ENCODE results near the gene GNG7. TPM values are rescaled to one million over a fixed set of nuclear protein-coding genes. Genes with fewer than 3 reads are reported as not detected.
A peak's percentile ranks its signal among the peaks of the same experiment; 100 is the strongest.
"Not testable (repeated sequence)": the region's sequence is repeated elsewhere in the genome, so short reads cannot be mapped to it uniquely, and the experiment has no call there.

The GNG7 gene
- polyA plus RNA-seq, 1 donor, result 2.4 TPM

- DNase-seq (ENCODE audit: low read depth), result no peak
Observed at GRCh38 chr19:2484178-2484937, 218.1 kb downstream of the GNG7 start.

GRCh38 chr19:2483484-2484151 is 218.9 kb downstream of the GNG7 start:
- no peak for DNase-seq (ENCODE audit: low read depth)

DNA sequence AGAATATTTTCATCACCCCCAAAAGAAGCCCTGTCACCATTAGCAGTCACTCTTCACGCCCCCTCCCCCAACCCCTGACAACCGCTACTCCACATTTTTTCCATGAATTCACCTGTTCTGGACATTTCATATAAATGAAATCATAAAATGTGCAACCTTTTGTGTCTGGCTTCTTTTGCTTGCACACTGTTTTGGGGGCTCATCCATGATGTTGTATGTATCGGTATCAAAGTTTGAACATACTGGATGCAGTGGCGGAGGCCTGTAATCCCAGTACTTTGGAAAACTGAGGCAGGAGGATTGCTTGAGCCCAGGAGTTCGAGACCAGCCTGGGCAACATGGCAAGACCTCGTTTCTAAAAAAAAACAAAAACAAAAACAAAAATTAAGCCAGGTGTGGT is 219.4 kb downstream of the GNG7 start:
- no peak for DNase-seq (ENCODE audit: low read depth)

DNA sequence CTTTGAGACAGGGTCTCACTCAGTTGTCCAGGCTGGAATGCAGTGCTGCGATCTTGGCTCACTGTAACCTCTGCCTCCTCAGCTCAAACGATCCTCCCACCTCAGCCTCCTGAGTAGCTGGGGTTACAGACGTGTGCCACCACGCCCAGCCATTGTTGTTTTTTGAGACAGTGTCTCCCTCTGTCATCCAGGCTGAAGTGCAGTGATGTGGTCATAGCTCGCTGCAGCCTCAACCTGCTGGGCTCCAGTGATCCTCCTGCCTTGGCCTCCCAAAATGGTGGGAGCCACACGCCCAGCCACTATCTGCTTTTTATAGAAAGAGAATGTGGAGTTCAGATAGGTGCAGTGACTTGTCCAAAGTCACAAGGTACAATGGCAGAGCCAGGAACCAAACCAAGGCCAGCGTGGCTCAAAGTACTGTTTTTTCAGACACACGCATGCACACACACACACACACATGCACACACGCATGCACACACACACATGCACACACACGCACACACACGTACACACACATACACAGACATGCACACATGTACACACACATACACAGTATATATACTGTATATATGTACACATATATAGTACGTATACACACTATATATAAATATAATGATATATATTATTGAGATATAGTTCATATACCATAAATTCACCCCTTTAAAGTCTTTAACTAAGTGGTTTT is 220.0 kb downstream of the GNG7 start:
- no peak for DNase-seq (ENCODE audit: low read depth)

DNA sequence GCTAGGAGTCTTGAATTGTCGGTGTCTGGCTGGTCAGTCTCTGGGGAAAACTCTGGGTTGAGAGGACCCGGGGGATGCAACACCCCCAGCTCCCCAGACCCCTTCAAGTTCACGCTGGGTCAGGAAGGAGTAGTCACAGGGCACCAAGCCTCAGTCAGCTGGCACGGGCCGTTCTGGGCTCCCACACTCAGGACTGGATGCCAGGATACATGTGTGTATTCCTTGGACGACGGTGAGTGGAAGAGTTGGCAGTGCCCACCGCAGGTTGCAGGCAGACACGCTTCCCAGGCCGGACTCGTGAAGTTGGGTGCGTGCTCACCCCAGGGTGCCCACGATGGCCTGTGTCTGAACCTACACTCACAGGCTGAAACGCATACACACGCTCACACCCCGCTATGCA is 221.0 kb downstream of the GNG7 start:
- DNase-seq (ENCODE audit: low read depth), result no peak

DNA sequence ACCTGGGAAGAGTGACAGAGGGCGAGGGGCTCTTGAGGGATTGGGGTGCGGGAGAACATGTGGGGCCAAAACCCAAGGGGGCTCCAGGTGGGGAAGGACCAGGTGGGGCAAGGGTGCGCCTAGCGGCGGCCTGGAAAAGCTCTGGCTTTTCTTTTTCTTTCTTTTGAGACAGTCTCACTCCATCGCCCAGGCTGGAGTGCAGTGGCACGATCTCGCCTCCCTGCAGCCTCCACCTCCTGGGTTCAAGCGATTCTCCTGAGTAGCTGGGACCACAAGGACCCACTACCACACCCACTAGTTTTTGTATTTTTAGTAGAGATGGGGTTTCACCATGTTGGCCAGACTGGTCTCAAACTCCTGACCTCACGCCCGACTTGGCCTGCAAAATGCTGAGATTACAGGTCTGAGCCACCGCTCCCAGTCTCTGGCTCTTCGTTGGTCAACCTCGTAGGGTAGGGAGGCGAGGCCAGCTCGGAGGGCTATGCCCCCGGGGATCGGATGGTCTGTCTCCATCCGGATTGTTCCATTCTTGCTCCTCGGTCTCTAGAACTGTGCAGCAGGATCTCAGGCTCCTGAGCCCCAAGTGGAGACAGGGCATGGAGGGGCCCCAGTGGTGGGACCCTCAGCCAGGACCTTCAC is 222.8 kb downstream of the GNG7 start:
- DNase-seq (ENCODE audit: low read depth), result no peak

GRCh38 chr19:2478756-2479555 is 223.5 kb downstream of the GNG7 start:
- DNase-seq (ENCODE audit: low read depth), result no peak

DNA sequence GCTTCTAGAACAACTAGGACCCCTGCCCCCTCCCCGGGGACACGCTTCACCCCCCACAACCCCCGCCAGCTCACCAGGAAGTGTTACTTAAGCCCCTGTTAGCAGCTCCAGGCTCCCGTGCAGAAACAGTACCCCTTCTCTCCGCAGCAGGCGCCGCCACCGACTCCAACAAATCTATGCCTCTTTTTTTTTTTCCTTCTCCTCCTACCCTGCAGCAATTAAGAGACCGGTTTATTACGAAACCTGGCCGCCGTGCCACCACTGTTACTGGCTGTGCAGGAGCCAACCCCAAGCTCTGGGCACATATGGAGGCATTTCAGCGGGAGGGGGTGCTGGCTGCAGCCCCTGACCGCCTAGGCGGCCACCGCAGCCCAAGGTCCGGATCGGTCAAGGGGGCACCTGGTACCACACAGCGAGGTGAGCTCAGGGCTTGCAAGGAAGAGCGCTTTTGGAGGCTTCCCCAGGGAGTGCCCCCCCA is 224.2 kb downstream of the GNG7 start:
- no peak for DNase-seq (ENCODE audit: low read depth)

DNA sequence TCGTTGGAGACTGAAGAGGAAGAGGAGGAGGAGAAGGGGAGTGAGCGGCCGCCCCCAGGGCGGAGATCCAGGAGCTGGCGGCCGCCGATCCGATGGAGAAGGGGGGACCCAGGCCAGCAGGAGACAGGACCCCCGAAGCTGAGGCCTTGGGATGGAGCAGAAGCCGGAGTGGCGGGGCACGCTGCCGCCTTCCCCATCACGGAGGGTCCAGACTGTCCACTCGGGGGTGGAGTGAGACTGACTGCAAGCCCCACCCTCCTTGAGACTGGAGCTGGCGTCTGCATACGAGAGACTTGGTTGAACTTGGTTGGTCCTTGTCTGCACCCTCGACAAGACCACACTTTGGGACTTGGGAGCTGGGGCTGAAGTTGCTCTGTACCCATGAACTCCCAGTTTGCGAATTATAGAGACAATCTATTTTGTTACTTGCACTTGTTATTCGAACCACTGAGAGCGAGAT is 224.7 kb downstream of the GNG7 start:
- no peak for DNase-seq (ENCODE audit: low read depth)

DNA sequence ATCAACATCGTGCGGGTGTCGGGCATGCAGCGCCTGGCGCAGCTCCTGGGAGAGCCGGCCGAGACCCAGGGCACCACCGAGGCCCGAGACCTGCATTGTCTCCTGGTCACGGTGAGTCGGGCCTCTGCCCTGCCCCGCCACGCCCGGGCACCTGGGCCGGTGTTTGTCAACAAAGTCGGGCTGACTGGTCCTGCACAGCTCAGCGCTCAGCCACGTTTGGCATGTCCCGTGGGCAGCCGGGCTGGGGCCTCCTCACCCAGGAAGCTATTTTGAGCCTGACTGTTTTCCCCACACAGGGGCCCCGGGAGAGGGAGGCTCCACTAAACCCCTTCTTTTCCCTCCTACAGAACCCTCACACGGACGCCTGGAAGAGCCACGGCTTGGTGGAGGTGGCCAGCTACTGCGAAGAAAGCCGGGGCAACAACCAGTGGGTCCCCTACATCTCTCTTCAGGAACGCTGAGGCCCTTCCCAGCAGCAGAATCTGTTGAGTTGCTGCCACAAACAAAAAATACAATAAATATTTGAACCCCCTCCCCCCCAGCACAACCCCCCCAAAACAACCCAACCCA is 225.3 kb downstream of the GNG7 start:
- no peak for DNase-seq (ENCODE audit: low read depth)

- no peak for DNase-seq (ENCODE audit: low read depth)
Observed at GRCh38 chr19:2476451-2477140, 225.9 kb downstream of the GNG7 start.

DNA sequence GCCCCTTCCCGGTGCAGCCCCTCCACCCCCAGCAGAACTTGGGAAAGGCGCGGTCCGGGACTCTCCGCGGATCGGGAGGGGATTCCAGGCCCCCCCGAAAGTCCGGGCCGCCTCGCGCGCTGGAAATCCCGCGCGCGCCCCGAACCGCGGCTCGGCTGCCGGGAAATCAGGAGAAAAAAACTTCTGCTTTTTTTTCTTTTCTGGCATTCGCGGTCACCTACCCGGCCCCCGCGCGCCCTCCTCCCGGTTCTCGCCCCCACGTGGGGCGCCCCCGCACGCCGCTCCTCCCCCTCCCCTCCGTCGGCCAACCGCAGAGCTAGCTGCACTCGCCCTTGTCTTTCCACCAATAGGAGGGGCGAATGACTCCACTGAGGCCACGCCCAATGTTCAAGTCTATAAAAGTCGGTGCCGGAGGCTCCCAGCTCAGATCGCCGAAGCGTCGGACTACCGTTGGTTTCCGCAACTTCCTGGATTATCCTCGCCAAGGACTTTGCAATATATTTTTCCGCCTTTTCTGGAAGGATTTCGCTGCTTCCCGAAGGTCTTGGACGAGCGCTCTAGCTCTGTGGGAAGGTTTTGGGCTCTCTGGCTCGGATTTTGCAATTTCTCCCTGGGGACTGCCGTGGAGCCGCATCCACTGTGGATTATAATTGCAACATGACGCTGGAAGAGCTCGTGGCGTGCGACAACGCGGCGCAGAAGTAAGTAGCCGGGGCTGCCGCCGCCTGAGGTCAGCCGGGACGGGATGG is 226.6 kb downstream of the GNG7 start, which contains the start of gene GADD45B:
TSS of gene GADD45B (plus strand) at position 426 of the 749 bp plus-strand sequence. CDS start at position 658, 232 bp downstream.
- peak; percentile 96 for DNase-seq (ENCODE audit: low read depth)

DNA sequence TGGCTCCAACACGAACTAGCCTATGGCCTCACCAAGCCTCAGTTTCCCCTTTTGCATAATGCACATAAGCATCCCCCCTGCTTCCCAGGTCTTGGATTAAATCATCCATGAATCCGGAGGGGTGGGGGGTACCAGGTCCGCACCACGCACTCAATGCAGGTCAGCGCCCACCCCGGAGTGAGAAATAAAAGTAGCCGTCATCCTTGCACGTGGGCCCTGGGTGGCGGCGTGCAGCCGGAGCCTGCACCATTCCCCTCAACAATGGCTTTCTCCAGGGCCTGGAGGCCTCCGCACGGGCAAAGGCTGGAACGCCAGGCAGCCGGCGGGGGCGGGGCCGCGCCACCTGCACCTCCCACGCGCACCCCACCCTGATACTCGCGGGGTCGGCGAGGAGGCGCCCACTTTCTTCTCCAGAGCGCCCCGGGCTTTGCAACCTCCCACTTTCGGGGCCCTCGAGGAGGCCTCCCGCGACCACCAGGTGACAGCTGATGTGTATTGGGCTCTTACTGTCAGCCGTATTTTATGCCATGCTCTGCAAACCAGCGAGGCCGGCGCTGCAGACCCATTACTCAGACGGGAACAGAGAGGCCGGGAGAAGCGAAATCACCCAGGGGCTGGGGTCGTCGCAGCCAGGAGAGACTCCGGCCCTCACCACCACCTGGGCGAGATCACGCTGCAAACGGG is 227.3 kb downstream of the GNG7 start:
- DNase-seq (ENCODE audit: low read depth), result no peak

DNA sequence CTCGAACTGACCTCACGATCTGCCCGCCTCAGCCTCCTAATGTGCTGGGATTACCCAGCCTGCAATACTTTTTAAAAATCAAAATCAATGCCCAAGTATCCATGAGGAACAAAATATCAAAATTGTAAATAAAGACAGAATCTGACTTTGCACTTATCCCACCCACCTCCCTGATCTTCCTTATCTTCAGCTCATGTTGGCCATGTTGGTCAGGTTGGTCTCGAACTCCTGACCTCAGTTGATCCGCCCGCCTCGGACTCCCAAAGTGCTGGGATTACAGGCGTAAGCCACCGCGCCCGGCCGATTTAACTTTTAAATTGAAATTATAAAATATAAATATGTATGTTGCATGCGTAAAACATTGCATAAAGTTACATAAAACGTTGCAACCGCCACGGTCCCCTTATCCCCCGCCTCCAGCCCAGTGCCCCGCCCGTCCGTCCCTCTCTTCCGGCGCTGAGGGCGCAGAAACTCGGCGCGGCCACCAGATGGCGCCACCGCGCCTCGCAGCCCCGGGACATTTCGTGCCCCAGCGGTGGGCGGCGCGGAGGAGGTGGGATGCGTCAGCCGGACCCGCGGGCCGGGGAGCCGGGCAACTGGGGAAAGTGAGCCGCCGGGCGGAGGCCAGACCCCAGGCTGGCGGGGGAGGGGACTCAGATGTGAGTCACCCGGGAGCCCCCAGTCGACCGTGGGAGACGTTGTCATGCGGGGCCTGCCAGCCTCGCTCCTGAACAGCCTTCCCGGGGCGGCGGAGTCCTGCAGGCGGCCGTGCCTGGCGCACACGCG is 228.1 kb downstream of the GNG7 start:
- DNase-seq (ENCODE audit: low read depth), result no peak

DNA sequence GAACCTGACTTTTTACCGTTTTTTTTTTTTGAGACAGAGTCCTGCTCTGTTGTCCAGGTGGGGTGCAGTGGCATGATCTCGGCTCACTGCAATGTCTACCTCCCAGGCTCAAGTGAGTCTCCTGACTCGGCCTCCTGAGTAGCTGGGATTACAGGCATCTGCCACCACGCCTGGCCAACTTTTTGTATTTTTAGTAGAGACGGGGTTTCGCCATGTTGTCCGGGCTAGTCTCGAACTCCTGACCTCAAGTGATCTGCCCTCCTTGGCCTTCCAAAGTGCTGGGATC is 232.6 kb downstream of the GNG7 start:
- not testable (repeated sequence) for DNase-seq (ENCODE audit: low read depth)

- no peak for DNase-seq (ENCODE audit: low read depth)
Observed at GRCh38 chr19:2469102-2469914, 233.2 kb downstream of the GNG7 start.

- DNase-seq (ENCODE audit: low read depth), result no peak
Observed at GRCh38 chr19:2468596-2468995, 233.9 kb downstream of the GNG7 start.
